ENCODE data around the gene ZSCAN10. TPM values are rescaled to one million over a fixed set of nuclear protein-coding genes. Genes with fewer than 3 reads are reported as not detected.
A peak's percentile ranks its signal among the peaks of the same experiment; 100 is the strongest.

ZSCAN10 gene
- total and polyA plus RNA-seq, 9 of the 15 experiments (the other 6 are each of a cell fraction or from before 2014, with no cell fraction given): 0.22 TPM; not detected in 8

GRCh38 chr16:3095869-3096268 lies 3.2 kb downstream of the ZSCAN10 start (continued):
- TF ChIP-seq ZNF778 (CRISPR knock-in tag; IDR thresholded peaks at IDR 0.05) (no peak), RBM14 (IDR thresholded peaks at IDR 0.05; ENCODE audit: borderline replicate concordance, insufficient read depth, low read depth, low read length) (no peak), XRCC5 (IDR thresholded peaks at IDR 0.05; ENCODE audit: low read depth, low read length) (no peak), ZNF609 (CRISPR knock-in tag; IDR thresholded peaks at IDR 0.05; ENCODE audit: borderline replicate concordance) (no peak), ZNF124 (CRISPR knock-in tag; IDR thresholded peaks at IDR 0.05) (no peak), SMAD3 (CRISPR knock-in tag; conservative IDR thresholded peaks at IDR 0.05) (no peak), RBM22 (IDR thresholded peaks at IDR 0.05; ENCODE audit: low read depth, low read length, poor library complexity, severe bottlenecking) (no peak), ZNF707 (CRISPR knock-in tag; conservative IDR thresholded peaks at IDR 0.05) (no peak), RHOXF2B (CRISPR knock-in tag; conservative IDR thresholded peaks at IDR 0.05) (no peak), NCOA1 (IDR thresholded peaks at IDR 0.05; ENCODE audit: low read depth) (no peak), NFE2 (IDR thresholded peaks at IDR 0.05; ENCODE audit: low read depth) (0 out of 2 replicates have a peak, but pooled peaks have one; percentile 6), CHAMP1 (IDR thresholded peaks at IDR 0.05) (no peak)
- TF ChIP-seq, protein P1, sequence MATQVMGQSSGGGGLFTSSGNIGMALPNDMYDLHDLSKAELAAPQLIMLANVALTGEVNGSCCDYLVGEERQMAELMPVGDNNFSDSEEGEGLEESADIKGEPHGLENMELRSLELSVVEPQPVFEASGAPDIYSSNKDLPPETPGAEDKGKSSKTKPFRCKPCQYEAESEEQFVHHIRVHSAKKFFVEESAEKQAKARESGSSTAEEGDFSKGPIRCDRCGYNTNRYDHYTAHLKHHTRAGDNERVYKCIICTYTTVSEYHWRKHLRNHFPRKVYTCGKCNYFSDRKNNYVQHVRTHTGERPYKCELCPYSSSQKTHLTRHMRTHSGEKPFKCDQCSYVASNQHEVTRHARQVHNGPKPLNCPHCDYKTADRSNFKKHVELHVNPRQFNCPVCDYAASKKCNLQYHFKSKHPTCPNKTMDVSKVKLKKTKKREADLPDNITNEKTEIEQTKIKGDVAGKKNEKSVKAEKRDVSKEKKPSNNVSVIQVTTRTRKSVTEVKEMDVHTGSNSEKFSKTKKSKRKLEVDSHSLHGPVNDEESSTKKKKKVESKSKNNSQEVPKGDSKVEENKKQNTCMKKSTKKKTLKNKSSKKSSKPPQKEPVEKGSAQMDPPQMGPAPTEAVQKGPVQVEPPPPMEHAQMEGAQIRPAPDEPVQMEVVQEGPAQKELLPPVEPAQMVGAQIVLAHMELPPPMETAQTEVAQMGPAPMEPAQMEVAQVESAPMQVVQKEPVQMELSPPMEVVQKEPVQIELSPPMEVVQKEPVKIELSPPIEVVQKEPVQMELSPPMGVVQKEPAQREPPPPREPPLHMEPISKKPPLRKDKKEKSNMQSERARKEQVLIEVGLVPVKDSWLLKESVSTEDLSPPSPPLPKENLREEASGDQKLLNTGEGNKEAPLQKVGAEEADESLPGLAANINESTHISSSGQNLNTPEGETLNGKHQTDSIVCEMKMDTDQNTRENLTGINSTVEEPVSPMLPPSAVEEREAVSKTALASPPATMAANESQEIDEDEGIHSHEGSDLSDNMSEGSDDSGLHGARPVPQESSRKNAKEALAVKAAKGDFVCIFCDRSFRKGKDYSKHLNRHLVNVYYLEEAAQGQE (IDR thresholded peaks at IDR 0.05; ENCODE audit: borderline replicate concordance): peak; percentile 46; the same call in 1 of the 2 replicates
- TF ChIP-seq, protein P1 (CRISPR knock-in tag; IDR thresholded peaks at IDR 0.05; ENCODE audit: low read depth): no peak
